HL-60 (cell line): ENCODE results near the gene RNF141.

Experiments
- POLR2AphosphoS5 ChIP-seq: IDR thresholded peaks from 2 replicates; pipeline ENCODE4 v1.6.1; 2012; ENCODE audit warnings: low read depth
- TF ChIP-seq, protein P1 (sequence below): IDR thresholded peaks from one replicate; pipeline ENCODE4 v1.5.1; 2011; ENCODE audit warnings: low read length, control low read depth, inconsistent platforms; ENCODE audit not compliant: insufficient read depth

DNA sequence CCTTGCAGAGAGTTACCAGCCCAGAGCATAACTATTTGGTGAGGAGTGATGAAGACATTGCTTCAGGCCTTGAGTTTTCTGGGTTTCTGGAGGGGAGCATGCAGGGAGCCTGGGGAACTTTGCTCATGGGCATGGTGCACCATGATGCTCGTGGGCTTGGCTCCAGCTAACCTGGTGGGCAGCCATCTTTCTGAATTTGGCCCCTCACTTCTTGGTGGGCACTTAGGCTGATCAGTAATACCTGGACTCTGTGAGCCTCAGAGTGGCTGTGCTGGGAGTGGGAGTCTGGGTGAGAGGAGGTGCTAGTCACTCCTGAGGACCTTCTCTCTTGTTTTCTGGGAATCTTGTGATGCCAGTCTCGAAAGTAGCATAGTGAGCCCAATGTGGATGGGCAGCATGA, 55.3 kb downstream of the RNF141 start:
- TF ChIP-seq, protein P1, sequence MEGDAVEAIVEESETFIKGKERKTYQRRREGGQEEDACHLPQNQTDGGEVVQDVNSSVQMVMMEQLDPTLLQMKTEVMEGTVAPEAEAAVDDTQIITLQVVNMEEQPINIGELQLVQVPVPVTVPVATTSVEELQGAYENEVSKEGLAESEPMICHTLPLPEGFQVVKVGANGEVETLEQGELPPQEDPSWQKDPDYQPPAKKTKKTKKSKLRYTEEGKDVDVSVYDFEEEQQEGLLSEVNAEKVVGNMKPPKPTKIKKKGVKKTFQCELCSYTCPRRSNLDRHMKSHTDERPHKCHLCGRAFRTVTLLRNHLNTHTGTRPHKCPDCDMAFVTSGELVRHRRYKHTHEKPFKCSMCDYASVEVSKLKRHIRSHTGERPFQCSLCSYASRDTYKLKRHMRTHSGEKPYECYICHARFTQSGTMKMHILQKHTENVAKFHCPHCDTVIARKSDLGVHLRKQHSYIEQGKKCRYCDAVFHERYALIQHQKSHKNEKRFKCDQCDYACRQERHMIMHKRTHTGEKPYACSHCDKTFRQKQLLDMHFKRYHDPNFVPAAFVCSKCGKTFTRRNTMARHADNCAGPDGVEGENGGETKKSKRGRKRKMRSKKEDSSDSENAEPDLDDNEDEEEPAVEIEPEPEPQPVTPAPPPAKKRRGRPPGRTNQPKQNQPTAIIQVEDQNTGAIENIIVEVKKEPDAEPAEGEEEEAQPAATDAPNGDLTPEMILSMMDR = no peak
- TF ChIP-seq POLR2AphosphoS5 = no peak
